Measurements from ENCODE around the gene FAM168A.
A peak's percentile ranks its signal among the peaks of the same experiment; 100 is the strongest.

FAM168A gene

DNA sequence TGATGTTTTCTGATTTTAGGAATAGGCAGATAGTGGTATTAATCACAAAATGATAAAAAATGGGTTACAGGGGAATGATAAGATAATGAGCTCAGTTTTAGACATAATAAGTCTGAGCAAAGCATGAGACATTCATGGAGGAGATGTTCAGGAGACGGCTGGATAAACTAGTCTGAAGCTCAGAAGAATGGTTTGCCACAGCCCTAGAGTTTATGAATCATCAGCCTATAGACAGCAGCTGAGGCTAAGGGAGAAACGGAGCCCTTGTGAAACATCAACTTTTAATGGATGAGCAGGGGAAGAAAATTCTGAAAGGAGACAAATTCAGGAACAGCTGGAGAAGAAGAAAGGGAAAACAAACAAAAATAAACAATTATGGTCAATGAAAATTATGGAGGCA is 134.6 kb downstream of the FAM168A start:
- Histone ChIP-seq H3K27ac (peak overlapping the region; percentile 25), H3K36me3 (replicated peaks) (no peaks in the 10 kb centered on the region), H3K4me3 (ENCODE audit: low read depth, low read length) (no peak overlapping the region), H3K27me3 (replicated peaks) (no peaks in the 10 kb centered on the region)
- DNase-seq, result peak; percentile 86
- TF ChIP-seq, protein P1, sequence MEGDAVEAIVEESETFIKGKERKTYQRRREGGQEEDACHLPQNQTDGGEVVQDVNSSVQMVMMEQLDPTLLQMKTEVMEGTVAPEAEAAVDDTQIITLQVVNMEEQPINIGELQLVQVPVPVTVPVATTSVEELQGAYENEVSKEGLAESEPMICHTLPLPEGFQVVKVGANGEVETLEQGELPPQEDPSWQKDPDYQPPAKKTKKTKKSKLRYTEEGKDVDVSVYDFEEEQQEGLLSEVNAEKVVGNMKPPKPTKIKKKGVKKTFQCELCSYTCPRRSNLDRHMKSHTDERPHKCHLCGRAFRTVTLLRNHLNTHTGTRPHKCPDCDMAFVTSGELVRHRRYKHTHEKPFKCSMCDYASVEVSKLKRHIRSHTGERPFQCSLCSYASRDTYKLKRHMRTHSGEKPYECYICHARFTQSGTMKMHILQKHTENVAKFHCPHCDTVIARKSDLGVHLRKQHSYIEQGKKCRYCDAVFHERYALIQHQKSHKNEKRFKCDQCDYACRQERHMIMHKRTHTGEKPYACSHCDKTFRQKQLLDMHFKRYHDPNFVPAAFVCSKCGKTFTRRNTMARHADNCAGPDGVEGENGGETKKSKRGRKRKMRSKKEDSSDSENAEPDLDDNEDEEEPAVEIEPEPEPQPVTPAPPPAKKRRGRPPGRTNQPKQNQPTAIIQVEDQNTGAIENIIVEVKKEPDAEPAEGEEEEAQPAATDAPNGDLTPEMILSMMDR (IDR thresholded peaks at IDR 0.05; ENCODE audit: low read depth, low read length, missing control alignments), result no peak
- in situ Hi-C loops (cut with HindIII; ENCODE audit: low pct_ligation_motif_present, low sequenced_read_pairs), result no loop called here

DNA sequence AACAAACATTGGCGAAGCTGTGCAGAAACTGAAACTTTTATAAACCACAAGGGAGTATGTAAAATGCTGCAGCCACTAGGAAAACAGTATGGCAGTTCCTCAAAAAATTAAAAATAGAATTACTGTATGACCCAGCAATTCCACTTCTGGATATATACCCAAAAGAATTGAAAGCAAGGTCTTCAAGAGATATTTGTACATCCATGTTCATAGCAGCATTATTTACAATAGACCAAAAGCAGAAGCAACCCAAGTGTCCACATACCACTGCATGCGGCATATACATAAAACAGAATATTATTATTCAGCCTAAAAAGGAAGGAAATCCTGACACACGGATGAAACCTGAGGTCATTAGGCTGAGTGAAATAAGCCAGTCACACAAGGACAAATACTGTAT is 135.9 kb downstream of the FAM168A start:
- DNase-seq, result no peak
- no peak overlapping the region for H3K27ac ChIP-seq

GRCh38 chr11:73461335-73461840 is 136.5 kb downstream of the FAM168A start:
- Histone ChIP-seq H3K27ac (no peak overlapping the region), H3K27me3 (replicated peaks) (no peaks in the 10 kb centered on the region), H3K36me3 (replicated peaks) (no peaks in the 10 kb centered on the region), H3K4me3 (ENCODE audit: low read depth, low read length) (no peak overlapping the region)
- in situ Hi-C loops (cut with HindIII; ENCODE audit: low pct_ligation_motif_present, low sequenced_read_pairs), result no loop called here
- TF ChIP-seq, protein P1 (IDR thresholded peaks at IDR 0.05; ENCODE audit: low read depth, low read length, missing control alignments), result no peak
- no peak for DNase-seq

More for the DNA sequence above, 135.9 kb downstream of the FAM168A start:
- TF ChIP-seq, protein P1 (IDR thresholded peaks at IDR 0.05; ENCODE audit: low read depth, low read length, missing control alignments), result no peak
- Histone ChIP-seq H3K4me3 (ENCODE audit: low read depth, low read length) (no peak overlapping the region), H3K27me3 (replicated peaks) (no peaks in the 10 kb centered on the region), H3K36me3 (replicated peaks) (no peaks in the 10 kb centered on the region)
- in situ Hi-C loops (cut with HindIII; ENCODE audit: low pct_ligation_motif_present, low sequenced_read_pairs), result no loop called here

DNA sequence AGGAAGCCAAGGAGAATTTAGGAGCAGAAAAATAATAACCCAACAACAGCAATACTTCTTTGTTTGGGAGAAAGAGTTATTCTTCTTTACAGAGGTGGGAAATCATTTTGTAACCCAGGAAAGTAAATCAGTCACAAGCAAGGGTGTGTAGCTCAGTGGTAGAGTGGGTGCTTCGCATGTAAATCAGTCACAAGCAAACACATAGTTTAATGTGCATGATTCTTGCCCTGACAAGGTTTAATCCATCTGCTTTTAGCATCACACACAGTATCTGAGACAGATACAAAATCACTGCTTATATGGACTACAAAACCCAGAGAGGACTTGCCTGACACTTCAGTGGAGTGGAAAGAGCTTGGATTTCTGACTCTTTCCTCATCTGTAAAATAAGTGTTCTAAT is 139.7 kb downstream of the FAM168A start:
- TF ChIP-seq, protein P1 (IDR thresholded peaks at IDR 0.05; ENCODE audit: low read depth, low read length, missing control alignments), result no peak

DNA sequence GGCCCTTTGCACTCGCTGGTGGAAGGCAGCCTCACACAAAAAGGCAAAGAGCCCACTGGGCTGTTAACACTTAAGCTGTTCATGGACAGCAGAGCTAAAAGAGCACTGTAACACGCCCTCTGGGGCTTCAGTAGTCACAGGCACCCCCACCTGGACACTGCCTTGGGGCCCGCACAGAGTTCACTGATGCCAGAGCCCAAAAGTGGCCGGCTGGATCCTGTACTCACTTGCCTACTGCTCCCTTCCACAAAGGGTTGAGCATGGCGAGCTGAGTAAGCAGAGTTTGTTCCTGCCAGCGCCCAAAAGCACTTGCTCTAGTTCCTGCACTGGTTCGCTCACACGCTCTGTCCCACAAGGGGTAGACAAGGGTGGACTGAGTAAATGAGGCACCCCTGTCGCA is 142.9 kb downstream of the FAM168A start:
- H3K4me3 ChIP-seq (ENCODE audit: low read depth, low read length), result no peak overlapping the region
- no peaks in the 10 kb centered on the region for H3K36me3 ChIP-seq (replicated peaks)
- TF ChIP-seq, protein P1 (IDR thresholded peaks at IDR 0.05; ENCODE audit: low read depth, low read length, missing control alignments), result no peak
- no peak overlapping the region for H3K27ac ChIP-seq
- no peaks in the 10 kb centered on the region for H3K27me3 ChIP-seq (replicated peaks)
- no peak for DNase-seq
- in situ Hi-C loops (cut with HindIII; ENCODE audit: low pct_ligation_motif_present, low sequenced_read_pairs), result no loop called here

More for the DNA sequence above, 139.7 kb downstream of the FAM168A start:
- in situ Hi-C loops (cut with HindIII; ENCODE audit: low pct_ligation_motif_present, low sequenced_read_pairs), result no loop called here
- DNase-seq, result no peak
- Histone ChIP-seq H3K4me3 (ENCODE audit: low read depth, low read length) (no peak overlapping the region), H3K27ac (no peak overlapping the region), H3K27me3 (replicated peaks) (no peaks in the 10 kb centered on the region), H3K36me3 (replicated peaks) (no peaks in the 10 kb centered on the region)

- in situ Hi-C loops (cut with HindIII; ENCODE audit: low pct_ligation_motif_present, low sequenced_read_pairs), result no loop called here
- Histone ChIP-seq H3K36me3 (replicated peaks) (no peaks in the 10 kb centered on the region), H3K27me3 (replicated peaks) (no peaks in the 10 kb centered on the region), H3K27ac (no peak overlapping the region), H3K4me3 (ENCODE audit: low read depth, low read length) (no peak overlapping the region)
- DNase-seq, result no peak
- TF ChIP-seq, protein P1 (IDR thresholded peaks at IDR 0.05; ENCODE audit: low read depth, low read length, missing control alignments), result no peak
These were observed 144.3 kb downstream of the FAM168A start for GRCh38 chr11:73453562-73453961.

Data from brain microvascular endothelial cell (primary cell).